HepG2 (cell line): ENCODE data around the gene PEAK3. TPM values are rescaled to one million over a fixed set of nuclear protein-coding genes. Genes with fewer than 3 reads are reported as not detected.

Source experiments
- CBX2 ChIP-seq, 2 experiments: fragments of 200-600 bp in 1 of 2; sonication (generic); formaldehyde crosslinking in 1 of 2; IDR thresholded peaks; 2 replicates each; pipeline versions ENCODE4 v1.7.0 to v1.8.1; 2018 to 2022; ENCODE audit warnings: low read depth in 2 of 2, low read length in 1 of 2, mild to moderate bottlenecking in 1 of 2, missing genetic modification reagents in 1 of 2
- IKZF5 ChIP-seq: IDR thresholded peaks from 2 replicates; pipeline ENCODE4 v1.6.1; 2018; ENCODE audit warnings: missing genetic modification reagents, mild to moderate bottlenecking, missing compliant biosample characterization
- ISL2 ChIP-seq: sonication (generic); formaldehyde crosslinking; IDR thresholded peaks from 2 replicates; pipeline ENCODE4 v1.5.0; 2020; ENCODE audit warnings: missing genetic modification reagents
- JUNB ChIP-seq: sonication (generic); formaldehyde crosslinking; IDR thresholded peaks from 2 replicates; pipeline ENCODE4 v1.8.0; 2022; ENCODE audit warnings: missing genetic modification reagents, mild to moderate bottlenecking, borderline replicate concordance
- RERE ChIP-seq: IDR thresholded peaks from 2 replicates; pipeline ENCODE4 v1.6.1; 2016; ENCODE audit warnings: low read depth, missing genetic modification reagents, missing compliant biosample characterization
- SMARCC2 ChIP-seq: fragments of 450-650 bp; IDR thresholded peaks from 2 replicates; pipeline ENCODE4 v1.6.1; 2017; ENCODE audit warnings: antibody characterized with exemption, mild to moderate bottlenecking
- SMARCE1 ChIP-seq: fragments of 450-650 bp; IDR thresholded peaks from 2 replicates; pipeline ENCODE4 v1.6.1; 2017; ENCODE audit warnings: borderline replicate concordance
- THAP8 ChIP-seq: sonication (generic); formaldehyde crosslinking; IDR thresholded peaks from 2 replicates; pipeline ENCODE4 v1.5.1; 2020; ENCODE audit warnings: missing genetic modification reagents, mild to moderate bottlenecking, borderline replicate concordance
- ZBTB21 ChIP-seq: sonication (generic); formaldehyde crosslinking; IDR thresholded peaks from 2 replicates; pipeline ENCODE4 v1.4.0; 2020; ENCODE audit warnings: missing genetic modification reagents
- ZFP36L2 ChIP-seq: sonication (generic); formaldehyde crosslinking; IDR thresholded peaks from 2 replicates; pipeline ENCODE4 v1.4.0; 2020; ENCODE audit warnings: missing genetic modification reagents
- ZNF33A ChIP-seq: sonication (generic); formaldehyde crosslinking; IDR thresholded peaks from 2 replicates; pipeline ENCODE4 v1.5.1; 2020; ENCODE audit warnings: missing genetic modification reagents, mild to moderate bottlenecking, moderate library complexity, borderline replicate concordance
- ZNF709 ChIP-seq: sonication (generic); formaldehyde crosslinking; IDR thresholded peaks from 2 replicates; pipeline ENCODE4 v1.5.0; 2020; ENCODE audit warnings: mild to moderate bottlenecking, missing genetic modification reagents
- ZNF776 ChIP-seq: sonication (generic); formaldehyde crosslinking; IDR thresholded peaks from 2 replicates; pipeline ENCODE4 v1.4.0; 2020; ENCODE audit warnings: mild to moderate bottlenecking, missing genetic modification reagents
- ZSCAN5A ChIP-seq: sonication (generic); formaldehyde crosslinking; IDR thresholded peaks from 2 replicates; pipeline ENCODE4 v1.8.0; 2022; ENCODE audit warnings: mild to moderate bottlenecking, missing genetic modification reagents, borderline replicate concordance
- ZXDC ChIP-seq: sonication (generic); formaldehyde crosslinking; IDR thresholded peaks from 2 replicates; pipeline ENCODE4 v1.5.0; 2020; ENCODE audit warnings: mild to moderate bottlenecking, missing genetic modification reagents
- polyA plus RNA-seq, 8 experiments: library from polyadenylated mRNA; depleted of rRNA in 3 of 8; stranded (reverse) in 7 of 8; unstranded in 1 of 8; fragments of >200 nt; fragmentation: Illumina TruSeq in 4 of 8; extraction: Trizol in 4 of 8; gene quantifications; 2 replicates each; pipeline versions ENCODE4 v1.2.1 to v1.2.3, GENCODE V29; 2011 to 2016; ENCODE audit warnings: low read depth in 4 of 8, missing spikeins in 1 of 8, mixed read lengths in 1 of 8; ENCODE audit not compliant: insufficient read depth in 1 of 8
- total RNA-seq, 5 experiments: library from RNA; depleted of rRNA; stranded (reverse); fragments of >200 nt; fragmentation: Illumina TruSeq; extraction: Trizol; gene quantifications; 2 replicates each; pipeline ENCODE4 v1.2.3, GENCODE V29; 2016; ENCODE audit warnings: low read depth in 1 of 5

The PEAK3 gene
- total and polyA plus RNA-seq, 2 of the 13 experiments (the other 11 are each of a cell fraction or from before 2014, with no cell fraction given), result not detected

- TF ChIP-seq CBX2 (IDR thresholded peaks at IDR 0.05; ENCODE audit: low read depth, low read length), result no peak
- no peak for TF ChIP-seq CBX2 (CRISPR knock-in tag; IDR thresholded peaks at IDR 0.05; ENCODE audit: low read depth)
- no peak for TF ChIP-seq JUNB (CRISPR knock-in tag)
- TF ChIP-seq SMARCC2, result no peak
- TF ChIP-seq ZSCAN5A (CRISPR knock-in tag), result no peak
- peak; percentile 80; the same call in 1 of the 2 replicates for TF ChIP-seq IKZF5 (CRISPR knock-in tag)
- TF ChIP-seq ZNF33A (CRISPR knock-in tag), result no peak
- TF ChIP-seq ZFP36L2 (CRISPR knock-in tag), result no peak
- no peak for TF ChIP-seq RERE
- TF ChIP-seq ZXDC (CRISPR knock-in tag), result no peak
- no peak for TF ChIP-seq ISL2
- peak; percentile 12; the same call in 1 of the 2 replicates for TF ChIP-seq ZBTB21 (CRISPR knock-in tag)
- no peak for TF ChIP-seq ZNF709
- no peak for TF ChIP-seq THAP8 (CRISPR knock-in tag)
- no peak for TF ChIP-seq SMARCE1
- TF ChIP-seq ZNF776 (CRISPR knock-in tag), result no peak
Observed at GRCh38 chr19:2315818-2316353, 33.9 kb upstream of the PEAK3 start (continued).
